Cardiac septum (tissue), 1 donor: Measurements from ENCODE around the gene GATAD2B. TPM values are rescaled to one million over a fixed set of nuclear protein-coding genes. Genes with fewer than 3 reads are reported as not detected.
"Not testable (repeated sequence)": the region's sequence is repeated elsewhere in the genome, so short reads cannot be mapped to it uniquely, and the experiment has no call there.

ENCODE experiments used
- DNase-seq: peaks from one replicate; pipeline ENCODE4 v3.0.0-alpha.2; 2020; ENCODE audit warnings: low spot score
- intact Hi-C: fragments of 100-400 bp; cut with DNase I; formaldehyde crosslinking; loops from one replicate; pipeline ENCODE4 v1.14.0; 2022
- total RNA-seq: library from RNA; stranded (reverse); fragmentation: NEBNext Ultra II Directional; extraction: Animal tissue kit (Norgen Biotek cat#: 25700); gene quantifications from one replicate; pipeline ENCODE4 v1.2.1, GENCODE V29; 2021
- donor health status: DM: no; HTN: no; CAD: no.

Gene GATAD2B
- total RNA-seq, 1 donor from 2014 or later, result 45.7 TPM

GRCh38 chr1:153790966-153791647 is 131.7 kb downstream of the GATAD2B start:
- intact Hi-C loops, result no loop called here
- DNase-seq, result no peak

GRCh38 chr1:153790313-153790965 is 132.3 kb downstream of the GATAD2B start:
- DNase-seq, result peak; percentile 90
- intact Hi-C loops, result no loop called here

DNA sequence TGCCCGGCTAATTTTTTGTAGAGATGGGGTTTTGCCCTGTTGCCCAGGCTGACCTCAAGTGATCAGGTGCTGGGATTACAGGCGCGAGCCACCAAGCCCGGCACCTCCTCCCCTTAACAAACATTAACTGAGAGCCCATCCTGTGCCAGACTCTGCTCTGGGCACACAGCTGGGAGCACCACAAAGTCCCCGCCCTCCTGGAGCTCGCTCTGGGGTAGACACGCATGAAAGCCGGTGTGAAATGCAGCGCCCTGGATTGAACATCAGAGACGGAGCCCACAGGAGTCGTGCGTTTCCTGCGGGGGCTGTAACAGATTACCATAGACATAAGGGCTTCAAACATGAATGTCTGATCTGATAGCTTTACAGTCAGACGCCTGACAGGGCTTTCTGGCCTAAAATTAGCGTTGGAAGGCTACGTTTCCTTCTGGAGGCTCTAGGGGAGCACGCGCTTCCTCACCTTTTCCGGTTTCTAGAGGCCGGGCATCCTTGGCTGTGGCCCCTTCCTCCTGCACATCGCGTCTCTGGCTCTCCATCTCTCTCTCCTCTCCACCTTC is 133.2 kb downstream of the GATAD2B start:
- no peak for DNase-seq
- intact Hi-C loops, result no loop called here

- intact Hi-C loops, result no loop called here
- no peak for DNase-seq
Observed at GRCh38 chr1:153786038-153786790, 136.6 kb downstream of the GATAD2B start.

- intact Hi-C loops, result no loop called here
Observed at GRCh38 chr1:153783233-153784190, 139.3 kb downstream of the GATAD2B start.

GRCh38 chr1:153782648-153783047 is 140.1 kb downstream of the GATAD2B start:
- not testable (repeated sequence) for DNase-seq

More at GRCh38 chr1:153783233-153784190, 139.3 kb downstream of the GATAD2B start:
- DNase-seq, result peak; percentile 97

GRCh38 chr1:153780551-153780950 is 142.2 kb downstream of the GATAD2B start:
- no peak for DNase-seq
- intact Hi-C loops, result no loop called here

More at GRCh38 chr1:153782648-153783047, 140.1 kb downstream of the GATAD2B start:
- intact Hi-C loops, result not testable (repeated sequence)

- DNase-seq, result no peak
- intact Hi-C loops, result no loop called here
Observed at GRCh38 chr1:153779781-153780541, 142.8 kb downstream of the GATAD2B start.

- no peak for DNase-seq
- intact Hi-C loops, result no loop called here
Observed at GRCh38 chr1:153778824-153779519, 143.8 kb downstream of the GATAD2B start.

DNA sequence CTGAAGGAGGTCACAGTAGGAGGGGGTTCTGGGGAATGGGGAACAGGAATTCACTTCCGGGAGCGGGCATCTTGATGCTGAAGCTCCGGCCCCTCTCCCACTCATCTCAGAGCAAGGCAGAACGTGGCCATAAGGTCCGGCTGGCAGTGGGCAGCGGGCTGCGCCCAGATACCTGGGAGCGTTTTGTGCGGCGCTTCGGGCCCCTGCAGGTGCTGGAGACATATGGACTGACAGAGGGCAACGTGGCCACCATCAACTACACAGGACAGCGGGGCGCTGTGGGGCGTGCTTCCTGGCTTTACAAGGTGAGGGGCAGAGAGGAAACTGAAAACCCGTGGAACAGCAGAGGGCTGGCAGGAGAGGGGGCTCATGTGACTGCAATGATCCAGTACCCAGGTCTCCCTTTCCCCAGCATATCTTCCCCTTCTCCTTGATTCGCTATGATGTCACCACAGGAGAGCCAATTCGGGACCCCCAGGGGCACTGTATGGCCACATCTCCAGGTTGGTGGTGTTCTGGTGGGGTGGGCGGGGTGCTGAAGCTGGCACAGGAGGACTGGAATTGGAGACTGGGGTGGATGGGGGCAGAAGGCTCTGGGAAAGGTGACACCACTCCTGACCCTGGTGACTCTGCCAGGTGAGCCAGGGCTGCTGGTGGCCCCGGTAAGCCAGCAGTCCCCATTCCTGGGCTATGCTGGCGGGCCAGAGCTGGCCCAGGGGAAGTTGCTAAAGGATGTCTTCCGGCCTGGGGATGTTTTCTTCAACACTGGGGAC is 144.5 kb downstream of the GATAD2B start:
- DNase-seq, result no peak
- intact Hi-C loops, result no loop called here

DNA sequence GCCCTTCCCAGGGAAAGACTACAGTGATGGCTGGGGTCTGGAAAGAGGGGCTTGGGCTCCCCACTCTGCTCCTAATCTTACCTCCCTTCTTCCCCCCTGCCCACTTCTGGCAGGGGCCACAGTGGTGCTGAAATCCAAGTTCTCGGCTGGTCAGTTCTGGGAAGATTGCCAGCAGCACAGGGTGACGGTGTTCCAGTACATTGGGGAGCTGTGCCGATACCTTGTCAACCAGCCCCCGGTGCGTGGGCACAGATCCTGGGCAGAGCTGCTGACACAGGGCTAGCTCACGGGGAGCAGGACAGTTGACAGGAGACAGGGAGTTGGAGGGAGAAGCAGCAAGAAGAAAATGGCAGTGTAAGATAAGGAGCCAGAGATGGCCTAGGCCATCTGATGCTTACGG is 145.1 kb downstream of the GATAD2B start:
- DNase-seq, result no peak
- intact Hi-C loops, result no loop called here

- DNase-seq, result no peak
- intact Hi-C loops, result no loop called here
Observed at GRCh38 chr1:153776845-153777370, 145.9 kb downstream of the GATAD2B start.

DNA sequence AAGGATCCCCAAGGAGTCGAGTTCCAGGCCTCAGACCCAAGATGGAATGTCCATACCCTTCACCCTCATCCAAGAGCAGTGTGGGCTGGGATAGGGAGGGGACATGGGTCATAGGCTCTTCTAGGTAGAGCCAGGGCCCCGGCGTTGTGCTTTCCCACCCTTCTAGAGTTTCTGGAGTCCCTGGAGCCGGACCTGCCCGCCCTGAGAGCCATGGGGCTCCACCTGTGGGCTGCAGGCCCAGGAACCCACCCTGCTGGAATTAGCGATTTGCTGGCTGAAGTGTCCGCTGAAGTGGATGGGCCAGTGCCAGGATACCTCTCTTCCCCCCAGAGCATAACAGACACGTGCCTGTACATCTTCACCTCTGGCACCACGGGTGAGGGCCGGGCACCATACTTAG is 146.4 kb downstream of the GATAD2B start:
- DNase-seq, result no peak
- intact Hi-C loops, result no loop called here

- peak; percentile 85 for DNase-seq
- intact Hi-C loops, result no loop called here
Observed at GRCh38 chr1:153775458-153776327, 147.1 kb downstream of the GATAD2B start.

DNA sequence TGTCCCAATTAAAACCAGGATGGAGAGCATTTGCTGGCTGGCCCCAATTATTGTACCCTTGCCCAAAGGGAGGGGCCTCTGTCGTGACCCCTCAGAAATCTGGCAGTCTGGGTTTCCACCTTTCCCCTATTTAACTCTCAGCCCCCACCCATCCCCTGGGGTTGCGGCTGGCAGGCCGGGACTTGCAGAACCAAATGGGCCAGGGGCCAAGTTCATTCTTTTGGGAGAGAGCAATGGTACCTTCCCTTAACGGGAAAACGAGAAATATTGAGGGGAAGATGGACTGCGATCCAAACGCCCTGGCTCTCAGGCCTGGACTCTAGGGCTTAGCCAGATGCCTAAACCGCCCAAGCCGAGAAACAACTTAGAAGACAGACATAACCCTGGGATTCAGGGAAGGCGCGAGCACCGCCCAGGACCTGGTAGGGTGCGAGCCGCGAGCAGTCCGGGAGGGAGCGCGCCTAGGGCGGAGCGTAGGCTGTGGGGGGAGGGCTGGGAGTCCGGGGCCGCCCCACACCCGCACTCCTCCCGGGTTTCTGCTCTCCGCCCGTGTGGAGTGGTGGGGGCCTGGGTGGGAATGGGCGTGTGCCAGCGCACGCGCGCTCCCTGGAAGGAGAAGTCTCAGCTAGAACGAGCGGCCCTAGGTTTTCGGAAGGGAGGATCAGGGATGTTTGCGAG is 147.9 kb downstream of the GATAD2B start, which contains the start of gene SLC27A3:
Gene SLC27A3, plus strand, starts transcription at position 628 of the 678 bp plus-strand sequence. CDS start 91 bp downstream, outside the sequence.
- intact Hi-C loops, result loop anchor here (5.0 kb wide), 1 partner anchor 203 kb away; no protein-coding TSS in a partner anchor
- DNase-seq, result peak; percentile 90
